Loucy (cell line): ENCODE measurements around the gene SLFN12L.
"Not testable (repeated sequence)": the region's sequence is repeated elsewhere in the genome, so short reads cannot be mapped to it uniquely, and the experiment has no call there.

Source experiments
- EZH2phosphoT487 ChIP-seq: fragments of 200-600 bp; IDR thresholded peaks from 2 replicates; pipeline ENCODE4 v1.6.1; 2018; ENCODE audit warnings: antibody characterized with exemption, mild to moderate bottlenecking, moderate library complexity, borderline replicate concordance
- TF ChIP-seq, protein P1 (sequence below): fragments of 200-600 bp; sonication (generic); conservative IDR thresholded peaks from 2 replicates; pipeline ENCODE4 v1.5.1; 2014; ENCODE audit warnings: mild to moderate bottlenecking, antibody characterized with exemption, low read length

- TF ChIP-seq, protein P1, sequence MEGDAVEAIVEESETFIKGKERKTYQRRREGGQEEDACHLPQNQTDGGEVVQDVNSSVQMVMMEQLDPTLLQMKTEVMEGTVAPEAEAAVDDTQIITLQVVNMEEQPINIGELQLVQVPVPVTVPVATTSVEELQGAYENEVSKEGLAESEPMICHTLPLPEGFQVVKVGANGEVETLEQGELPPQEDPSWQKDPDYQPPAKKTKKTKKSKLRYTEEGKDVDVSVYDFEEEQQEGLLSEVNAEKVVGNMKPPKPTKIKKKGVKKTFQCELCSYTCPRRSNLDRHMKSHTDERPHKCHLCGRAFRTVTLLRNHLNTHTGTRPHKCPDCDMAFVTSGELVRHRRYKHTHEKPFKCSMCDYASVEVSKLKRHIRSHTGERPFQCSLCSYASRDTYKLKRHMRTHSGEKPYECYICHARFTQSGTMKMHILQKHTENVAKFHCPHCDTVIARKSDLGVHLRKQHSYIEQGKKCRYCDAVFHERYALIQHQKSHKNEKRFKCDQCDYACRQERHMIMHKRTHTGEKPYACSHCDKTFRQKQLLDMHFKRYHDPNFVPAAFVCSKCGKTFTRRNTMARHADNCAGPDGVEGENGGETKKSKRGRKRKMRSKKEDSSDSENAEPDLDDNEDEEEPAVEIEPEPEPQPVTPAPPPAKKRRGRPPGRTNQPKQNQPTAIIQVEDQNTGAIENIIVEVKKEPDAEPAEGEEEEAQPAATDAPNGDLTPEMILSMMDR: not testable (repeated sequence)
- not testable (repeated sequence) for TF ChIP-seq EZH2phosphoT487
Observed at GRCh38 chr17:35454035-35454434, 83.4 kb downstream of the SLFN12L start.
